GM12878 (cell line): ENCODE results near the gene RARRES2. TPM values are rescaled to one million over a fixed set of nuclear protein-coding genes. Genes with fewer than 3 reads are reported as not detected.

Experiments used
- ATAC-seq: fragments of 200-7000 bp; cut with Tn5 transposase; 3 replicates; pipeline ENCODE4 v1.9.1; 2020; ENCODE audit warnings: mild to moderate bottlenecking, moderate library complexity
- BruUV-seq: library from RNA; stranded (reverse); fragments of 400-500 nt; replicated peaks from 2 replicates; lab custom pipeline; 2021; lab: Mats Ljungman, UMichigan
- CTCF ChIA-PET: fragments of 300-600 bp; sonication (Branson Sonifier 250); formaldehyde crosslinking; extraction: SDS; loops from one replicate; lab custom pipeline; 2021; ENCODE audit warnings: inconsistent platforms; lab: Yijun Ruan, JAX
- POLR2A ChIA-PET: fragments of 350-600 bp; formaldehyde crosslinking; extraction: SDS; loops from one replicate; lab custom pipeline; 2021; ENCODE audit warnings: inconsistent platforms; lab: Charles Lee
- RAD21 ChIA-PET: fragments of 300-600 bp; sonication (Branson Sonifier 250); formaldehyde crosslinking; loops from one replicate; lab custom pipeline; 2023; ENCODE audit warnings: antibody characterized with exemption; ENCODE audit not compliant: unreplicated experiment; lab: Charles Lee
- SMC1A ChIA-PET: fragments of 300-600 bp; sonication (Branson Sonifier 250); formaldehyde crosslinking; loops from one replicate; lab custom pipeline; 2023; ENCODE audit not compliant: unreplicated experiment, uncharacterized antibody; lab: Charles Lee
- DNase-seq: peaks from one replicate; pipeline ENCODE4 v3.0.0-alpha.2; 2011; ENCODE audit warnings: low read depth, low spot score
- FAIRE-seq: peaks from 3 replicates; lab custom pipeline; 2011; peaks lifted over from hg19 to GRCh38; lab: Jason Lieb, UNC
- H2AFZ ChIP-seq: 2 replicates; pipeline ENCODE4 v1.6.0; 2011; ENCODE audit warnings: low read depth, low read length, control low read depth; ENCODE audit not compliant: control insufficient read depth
- H3K27ac ChIP-seq: 2 replicates; pipeline ENCODE4 v1.5.1; 2011; ENCODE audit warnings: control low read depth; ENCODE audit not compliant: control insufficient read depth, insufficient read depth
- H3K27me3 ChIP-seq, 2 experiments: replicated peaks in 1 of 2; 2 replicates each; pipeline versions ENCODE4 v1.6.0 to v1.6.1; 2011; ENCODE audit warnings: low read length in 1 of 2; ENCODE audit not compliant: control insufficient read depth in 2 of 2, insufficient read depth in 2 of 2
- H3K36me3 ChIP-seq, 2 experiments: 2 replicates each; pipeline ENCODE4 v1.5.1; 2011; ENCODE audit warnings: low read length in 1 of 2; ENCODE audit not compliant: control insufficient read depth in 2 of 2, insufficient read depth in 2 of 2
- H3K4me1 ChIP-seq: 2 replicates; pipeline ENCODE4 v1.6.1; 2011; ENCODE audit warnings: mild to moderate bottlenecking, low read length, moderate library complexity, mixed read lengths; ENCODE audit not compliant: control insufficient read depth, insufficient read depth
- H3K4me2 ChIP-seq: 2 replicates; pipeline ENCODE4 v1.6.0; 2011; ENCODE audit warnings: control low read depth; ENCODE audit not compliant: control insufficient read depth, insufficient read depth
- H3K4me3 ChIP-seq: fragments of 200-600 bp; sonication (generic); 2 replicates; pipeline ENCODE4 v1.5.1; 2016
- H3K79me2 ChIP-seq: 2 replicates; pipeline ENCODE4 v1.6.0; 2011; ENCODE audit warnings: low read length; ENCODE audit not compliant: control insufficient read depth, insufficient read depth
- H3K9ac ChIP-seq: 2 replicates; pipeline ENCODE4 v1.8.0; 2011; ENCODE audit warnings: low read length, control low read depth, mixed read lengths; ENCODE audit not compliant: control insufficient read depth, insufficient read depth
- H3K9me3 ChIP-seq: replicated peaks from 3 replicates; pipeline ENCODE4 v1.5.1; 2011; ENCODE audit warnings: mild to moderate bottlenecking, low read length; ENCODE audit not compliant: control insufficient read depth, insufficient read depth
- H4K20me1 ChIP-seq: 2 replicates; pipeline ENCODE4 v1.6.0; 2011; ENCODE audit not compliant: control insufficient read depth, insufficient read depth
- BACH1 ChIP-seq: fragments of 450-650 bp; IDR thresholded peaks from 2 replicates; pipeline ENCODE4 v1.6.1; 2017; ENCODE audit warnings: mild to moderate bottlenecking, borderline replicate concordance
- CBFB ChIP-seq: IDR thresholded peaks from 2 replicates; pipeline ENCODE4 v1.6.1; 2016; ENCODE audit warnings: antibody characterized with exemption, low read depth
- E2F4 ChIP-seq: IDR thresholded peaks from 2 replicates; pipeline ENCODE4 v1.6.1; 2012; ENCODE audit warnings: low read depth, low read length, improper control_type of control experiment
- EED ChIP-seq: sonication (generic); IDR thresholded peaks from 2 replicates; pipeline ENCODE4 v1.6.1; 2016; ENCODE audit warnings: antibody characterized with exemption, low read depth
- ESRRA ChIP-seq: IDR thresholded peaks from 2 replicates; pipeline ENCODE4 v1.6.1; 2012; ENCODE audit warnings: mild to moderate bottlenecking, low read length, improper control_type of control experiment
- FOXK2 ChIP-seq: fragments of 450-650 bp; IDR thresholded peaks from 2 replicates; pipeline ENCODE4 v1.6.1; 2017; ENCODE audit warnings: mild to moderate bottlenecking, moderate library complexity
- KDM1A ChIP-seq: fragments of 200-600 bp; sonication (generic); IDR thresholded peaks from 2 replicates; pipeline ENCODE4 v1.6.1; 2016; ENCODE audit warnings: borderline replicate concordance
- NR2C1 ChIP-seq: fragments of 450-650 bp; IDR thresholded peaks from 2 replicates; pipeline ENCODE4 v1.6.1; 2017; ENCODE audit warnings: antibody characterized with exemption, mild to moderate bottlenecking, moderate library complexity
- POLR2AphosphoS5 ChIP-seq: IDR thresholded peaks from 2 replicates; pipeline ENCODE4 v1.6.1; 2011; ENCODE audit warnings: mild to moderate bottlenecking, low read length, inconsistent platforms
- POU2F2 ChIP-seq: IDR thresholded peaks from 3 replicates; pipeline ENCODE4 v1.6.1; 2011; ENCODE audit warnings: low read depth, mild to moderate bottlenecking, low read length, borderline replicate concordance
- RFX5 ChIP-seq: IDR thresholded peaks from 2 replicates; pipeline ENCODE4 v1.6.1; 2011; ENCODE audit warnings: low read depth, low read length, improper control_type of control experiment
- SKIL ChIP-seq: fragments of 450-650 bp; IDR thresholded peaks from 2 replicates; pipeline ENCODE4 v1.6.1; 2017; ENCODE audit warnings: mild to moderate bottlenecking, low read depth, inconsistent platforms; ENCODE audit not compliant: poor library complexity, severe bottlenecking
- TCF12 ChIP-seq: IDR thresholded peaks from 2 replicates; pipeline ENCODE4 v1.6.1; 2011; ENCODE audit warnings: low read depth, mild to moderate bottlenecking, low read length
- TCF3 ChIP-seq: IDR thresholded peaks from 2 replicates; pipeline ENCODE4 v1.6.1; 2012; ENCODE audit warnings: low read depth, mild to moderate bottlenecking, low read length, borderline replicate concordance; ENCODE audit not compliant: insufficient read depth
- ZNF274 ChIP-seq: IDR thresholded peaks from one replicate; pipeline ENCODE4 v1.8.0; 2011; ENCODE audit not compliant: insufficient read length, insufficient read depth
- WGBS: methylation state at CpG from one replicate; pipeline ENCODE4 v1.1.6; 2016; ENCODE audit warnings: low lambda C conversion rate; ENCODE audit not compliant: insufficient replicate concordance, insufficient coverage; ENCODE audit errors: missing lambda C conversion rate; 5-methylcytosine and 5-hydroxymethylcytosine counted together
- in situ Hi-C: fragments of 300-500 bp; cut with MboI; formaldehyde crosslinking; loops from 9 replicates; pipeline ENCODE4 v1.14.3; 2018; ENCODE audit warnings: mixed read lengths
- intact Hi-C: fragments of 100-400 bp; cut with micrococcal nuclease; formaldehyde crosslinking; loops from one replicate; pipeline ENCODE4 v1.14.2; 2022; ENCODE audit not compliant: unreplicated experiment
- polyA plus RNA-seq, 11 experiments: library from polyadenylated mRNA; depleted of rRNA in 4 of 11; unstranded in 6 of 11; stranded (reverse) in 5 of 11; fragments of >200 nt; fragmentation: Nextera tagmentation in 4 of 11; fragmentation: Illumina TruSeq in 1 of 11; extraction: Ambion mirVana in 4 of 11; extraction: Trizol in 1 of 11; gene quantifications; 1 replicate in 1 of 11; 2 replicates in 10 of 11; pipeline versions ENCODE4 v1.2.1 to v1.2.3, GENCODE V29; 2011 to 2016; ENCODE audit warnings: inconsistent platforms in 2 of 11, missing spikeins in 2 of 11, low read depth in 1 of 11
- total RNA-seq, 4 experiments: library from RNA; depleted of rRNA in 3 of 4; stranded (reverse); fragments of >200 nt in 3 of 4; fragmentation: Illumina TruSeq in 1 of 4; extraction: Trizol in 1 of 4; gene quantifications; 2 replicates each; pipeline versions ENCODE4 v1.2.1 to v1.2.3, GENCODE V29; 2013 to 2021
- TF ChIP-seq, protein P1 (sequence below): IDR thresholded peaks from 2 replicates; pipeline ENCODE4 v1.6.1; 2011; ENCODE audit warnings: borderline replicate concordance, low read depth, mild to moderate bottlenecking, moderate library complexity, low read length; ENCODE audit not compliant: insufficient read depth, poor library complexity, severe bottlenecking

The RARRES2 gene
- total and polyA plus RNA-seq, 10 of the 15 experiments (the other 5 are each of a cell fraction or from before 2014, with no cell fraction given), result 0.13 to 2.2 (median 0.40) TPM; not detected in 3

DNA sequence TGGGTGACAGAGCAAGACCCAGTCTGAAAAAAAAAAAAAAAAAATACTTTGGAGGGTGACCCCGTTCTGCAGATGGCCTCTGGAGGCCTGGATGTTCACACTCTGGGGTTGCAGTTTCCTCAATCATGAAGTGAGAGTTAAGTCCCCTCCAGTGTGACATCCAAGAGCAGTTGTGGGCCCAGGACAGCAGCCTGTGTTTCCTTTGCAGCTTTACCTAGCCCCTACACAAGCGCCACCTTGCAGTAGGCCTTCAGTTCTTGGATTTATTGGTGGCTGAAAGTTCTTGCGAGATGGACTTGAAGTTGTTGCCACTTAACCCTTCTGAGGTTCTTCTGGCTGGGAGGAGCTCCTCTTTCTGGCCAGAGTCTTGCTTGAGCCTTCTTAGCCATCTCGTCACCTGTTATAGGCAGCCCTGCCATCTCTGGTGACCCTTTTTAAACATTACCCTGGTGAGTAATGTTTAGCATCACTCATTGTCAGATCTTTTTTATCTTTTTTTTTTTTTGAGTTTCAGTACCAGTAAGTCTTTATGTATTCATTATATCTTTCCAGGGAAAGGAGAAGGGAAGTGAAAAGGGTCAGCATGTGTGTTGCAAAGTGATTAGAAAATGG, 14.7 kb downstream of the RARRES2 start:
- no peak overlapping the region for H3K9ac ChIP-seq
- H3K4me2 ChIP-seq, result no peak overlapping the region; the same call in 1 of the 2 replicates
- no peak for DNase-seq
- TF ChIP-seq FOXK2 (no peak), TCF3 (no peak), KDM1A (no peak), E2F4 (no peak), RFX5 (no peak), BACH1 (no peak), CBFB (no peak), POU2F2 (no peak), ZNF274 (no peak), EED (no peak), TCF12 (no peak), NR2C1 (no peak), POLR2AphosphoS5 (no peak), SKIL (no peak), ESRRA (no peak)
- TF ChIP-seq, protein P1, sequence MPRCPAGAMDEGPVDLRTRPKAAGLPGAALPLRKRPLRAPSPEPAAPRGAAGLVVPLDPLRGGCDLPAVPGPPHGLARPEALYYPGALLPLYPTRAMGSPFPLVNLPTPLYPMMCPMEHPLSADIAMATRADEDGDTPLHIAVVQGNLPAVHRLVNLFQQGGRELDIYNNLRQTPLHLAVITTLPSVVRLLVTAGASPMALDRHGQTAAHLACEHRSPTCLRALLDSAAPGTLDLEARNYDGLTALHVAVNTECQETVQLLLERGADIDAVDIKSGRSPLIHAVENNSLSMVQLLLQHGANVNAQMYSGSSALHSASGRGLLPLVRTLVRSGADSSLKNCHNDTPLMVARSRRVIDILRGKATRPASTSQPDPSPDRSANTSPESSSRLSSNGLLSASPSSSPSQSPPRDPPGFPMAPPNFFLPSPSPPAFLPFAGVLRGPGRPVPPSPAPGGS, result no peak
- FAIRE-seq, result no peak
- H3K27me3 ChIP-seq, result no peaks in the 10 kb centered on the region
- no peak overlapping the region for H3K27ac ChIP-seq
- intact Hi-C loops, result no loop called here
- ChIA-PET POLR2A (no interaction called here), SMC1A (interaction anchor here (1.0 to 2.0 kb wide), 3 partner anchors 17 to 48 kb away, joined by 3 to 7 read pairs (median 4); no protein-coding TSS in a partner anchor), CTCF (interaction anchor here (0.7 to 1.3 kb wide), 5 partner anchors 18 to 107 kb away, joined by 3 to 5 read pairs (median 4); no protein-coding TSS in a partner anchor), RAD21 (interaction anchor here (0.8 to 1.1 kb wide), 3 partner anchors 28 to 126 kb away, joined by 3 to 7 read pairs (median 3); no protein-coding TSS in a partner anchor)
- peaks cover 7% of the 10 kb centered on the region; the same call in 1 of the 2 replicates for H3K4me1 ChIP-seq
- no peaks in the 10 kb centered on the region for H4K20me1 ChIP-seq
- BruUV-seq, result no TSS peak
- no peak for ATAC-seq
- 91% methylated on average over 4 of the region's 4 CpGs for WGBS
- H3K79me2 ChIP-seq, result peaks cover 34% of the 10 kb centered on the region
- peaks cover 6 to 20% of the 10 kb centered on the region in 2 experiments for H3K36me3 ChIP-seq
- H3K9me3 ChIP-seq, result no peaks in the 10 kb centered on the region
- in situ Hi-C loops, result no loop called here
- H2AFZ ChIP-seq, result no peak overlapping the region
- H3K4me3 ChIP-seq, result no peak overlapping the region
